Measurements from ENCODE around the gene PID1.

DNA sequence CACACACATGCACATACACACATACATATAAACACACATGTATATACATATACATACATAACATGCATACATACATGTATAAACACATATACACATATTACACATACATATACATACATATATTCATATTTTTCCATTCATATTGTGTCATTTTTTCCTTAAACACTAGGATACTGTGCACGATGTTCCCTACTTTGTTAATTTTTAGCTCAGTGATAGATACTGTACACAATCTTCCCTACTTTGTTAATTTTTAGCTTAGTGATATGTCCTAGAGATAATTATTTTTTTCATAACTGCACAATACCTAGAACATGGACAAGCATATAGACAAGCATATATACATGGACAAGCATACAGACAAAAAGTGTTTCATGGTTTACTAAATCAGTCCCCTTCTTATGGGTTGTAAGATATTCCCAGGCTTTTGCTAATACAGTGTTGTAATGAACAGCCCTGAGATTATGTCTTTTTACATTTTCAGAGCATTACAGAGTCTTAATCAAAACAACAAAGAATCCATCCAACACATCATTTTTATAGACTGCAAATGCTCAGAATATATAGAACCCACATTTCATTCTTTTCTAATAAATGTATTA, 75.6 kb downstream of the PID1 start:
- TF ChIP-seq, protein P1, sequence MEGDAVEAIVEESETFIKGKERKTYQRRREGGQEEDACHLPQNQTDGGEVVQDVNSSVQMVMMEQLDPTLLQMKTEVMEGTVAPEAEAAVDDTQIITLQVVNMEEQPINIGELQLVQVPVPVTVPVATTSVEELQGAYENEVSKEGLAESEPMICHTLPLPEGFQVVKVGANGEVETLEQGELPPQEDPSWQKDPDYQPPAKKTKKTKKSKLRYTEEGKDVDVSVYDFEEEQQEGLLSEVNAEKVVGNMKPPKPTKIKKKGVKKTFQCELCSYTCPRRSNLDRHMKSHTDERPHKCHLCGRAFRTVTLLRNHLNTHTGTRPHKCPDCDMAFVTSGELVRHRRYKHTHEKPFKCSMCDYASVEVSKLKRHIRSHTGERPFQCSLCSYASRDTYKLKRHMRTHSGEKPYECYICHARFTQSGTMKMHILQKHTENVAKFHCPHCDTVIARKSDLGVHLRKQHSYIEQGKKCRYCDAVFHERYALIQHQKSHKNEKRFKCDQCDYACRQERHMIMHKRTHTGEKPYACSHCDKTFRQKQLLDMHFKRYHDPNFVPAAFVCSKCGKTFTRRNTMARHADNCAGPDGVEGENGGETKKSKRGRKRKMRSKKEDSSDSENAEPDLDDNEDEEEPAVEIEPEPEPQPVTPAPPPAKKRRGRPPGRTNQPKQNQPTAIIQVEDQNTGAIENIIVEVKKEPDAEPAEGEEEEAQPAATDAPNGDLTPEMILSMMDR (IDR thresholded peaks at IDR 0.05): no peak
- TF ChIP-seq POLR2A (IDR thresholded peaks at IDR 0.05): no peak
